Sigmoid colon (tissue), 4 donors: ENCODE results near the gene PSME3IP1.

Experiments used
- EP300 ChIP-seq, 4 donors: sonication (generic); formaldehyde crosslinking; IDR thresholded peaks; one replicate each; pipeline ENCODE4 v1.6.1; 2017; ENCODE audit warnings: antibody characterized with exemption in 4 of 4
- POLR2A ChIP-seq, 2 donors: fragments of 450-650 bp; IDR thresholded peaks; one replicate each; pipeline ENCODE4 v1.6.1; 2016; ENCODE audit warnings: antibody characterized with exemption in 2 of 2, mild to moderate bottlenecking in 2 of 2, moderate library complexity in 2 of 2
- POLR2AphosphoS5 ChIP-seq, 4 donors: sonication (generic); formaldehyde crosslinking; IDR thresholded peaks; one replicate each; pipeline ENCODE4 v1.6.1; 2017; ENCODE audit warnings: antibody characterized with exemption in 4 of 4
- TF ChIP-seq, protein P1 (sequence below), 4 experiments: fragments of 450-650 bp in 3 of 4; fragments of 200-600 bp in 1 of 4; IDR thresholded peaks; one replicate each; pipeline ENCODE4 v1.5.1; 2016 to 2019; ENCODE audit warnings: antibody characterized with exemption in 4 of 4, mild to moderate bottlenecking in 3 of 4, moderate library complexity in 2 of 4

DNA sequence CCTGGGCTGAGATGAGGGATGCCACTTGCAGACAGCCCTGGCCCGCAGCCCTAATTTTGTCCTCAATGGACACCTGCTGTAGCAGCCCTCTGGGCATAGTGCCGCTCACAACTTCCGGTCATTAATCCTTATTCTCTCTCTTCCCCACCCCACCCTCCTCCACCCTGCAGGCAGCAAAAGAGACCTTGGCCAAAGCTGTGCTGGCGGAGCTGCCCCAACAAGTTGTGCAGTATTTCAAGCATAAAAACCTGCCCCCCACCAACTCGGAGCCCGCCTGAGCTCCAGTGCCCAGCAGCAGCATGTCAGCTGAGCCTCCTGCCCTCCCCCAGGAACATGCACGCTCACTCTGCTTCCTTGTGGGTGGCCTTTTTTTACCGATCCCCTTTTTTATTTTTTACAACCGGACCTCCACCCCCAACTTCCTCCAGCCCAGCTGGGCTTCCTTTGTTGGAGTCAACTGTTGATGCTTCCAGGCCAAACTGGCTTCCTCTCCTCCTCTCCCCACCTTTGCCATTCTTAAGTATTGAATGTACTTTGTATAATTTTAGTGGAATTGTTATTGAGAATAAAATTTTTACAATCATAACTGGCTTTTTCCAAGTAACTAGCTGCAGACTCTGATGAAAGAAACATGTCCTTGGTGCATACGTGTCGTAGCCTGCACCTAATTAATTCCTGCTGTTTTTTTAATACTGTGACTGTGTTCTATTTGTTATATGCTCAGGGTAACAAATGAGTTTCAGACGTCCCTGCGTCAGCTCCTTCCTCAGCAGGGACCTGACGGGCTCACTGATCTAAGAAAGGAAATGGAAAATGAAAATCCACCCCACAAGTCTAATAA lies 38.2 kb downstream of the PSME3IP1 start:
- TF ChIP-seq, protein P1, sequence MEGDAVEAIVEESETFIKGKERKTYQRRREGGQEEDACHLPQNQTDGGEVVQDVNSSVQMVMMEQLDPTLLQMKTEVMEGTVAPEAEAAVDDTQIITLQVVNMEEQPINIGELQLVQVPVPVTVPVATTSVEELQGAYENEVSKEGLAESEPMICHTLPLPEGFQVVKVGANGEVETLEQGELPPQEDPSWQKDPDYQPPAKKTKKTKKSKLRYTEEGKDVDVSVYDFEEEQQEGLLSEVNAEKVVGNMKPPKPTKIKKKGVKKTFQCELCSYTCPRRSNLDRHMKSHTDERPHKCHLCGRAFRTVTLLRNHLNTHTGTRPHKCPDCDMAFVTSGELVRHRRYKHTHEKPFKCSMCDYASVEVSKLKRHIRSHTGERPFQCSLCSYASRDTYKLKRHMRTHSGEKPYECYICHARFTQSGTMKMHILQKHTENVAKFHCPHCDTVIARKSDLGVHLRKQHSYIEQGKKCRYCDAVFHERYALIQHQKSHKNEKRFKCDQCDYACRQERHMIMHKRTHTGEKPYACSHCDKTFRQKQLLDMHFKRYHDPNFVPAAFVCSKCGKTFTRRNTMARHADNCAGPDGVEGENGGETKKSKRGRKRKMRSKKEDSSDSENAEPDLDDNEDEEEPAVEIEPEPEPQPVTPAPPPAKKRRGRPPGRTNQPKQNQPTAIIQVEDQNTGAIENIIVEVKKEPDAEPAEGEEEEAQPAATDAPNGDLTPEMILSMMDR (IDR thresholded peaks at IDR 0.05) = no peak
- no peak for TF ChIP-seq POLR2A (IDR thresholded peaks at IDR 0.05)
- TF ChIP-seq POLR2AphosphoS5 (IDR thresholded peaks at IDR 0.05) = no peak
- TF ChIP-seq EP300 (IDR thresholded peaks at IDR 0.05) = no peak
